ENCODE measurements around the gene MOGAT2.

The MOGAT2 gene

GRCh38 chr11:75717608-75718418 is at the start of gene MOGAT2:
TSS of gene MOGAT2 (plus strand) at chr11:75717838. CDS start at chr11:75717889, 51 bp downstream.
- ATAC-seq, result no peak
- TF ChIP-seq ESRRG (CRISPR knock-in tag; IDR thresholded peaks at IDR 0.05) (no peak), TCF4 (CRISPR knock-in tag; IDR thresholded peaks at IDR 0.05; ENCODE audit: borderline replicate concordance) (no peak), POU6F1 (CRISPR knock-in tag; IDR thresholded peaks at IDR 0.05; ENCODE audit: borderline replicate concordance, low read depth) (no peak), OSR1 (CRISPR knock-in tag; IDR thresholded peaks at IDR 0.05) (no peak), CREB5 (CRISPR knock-in tag; IDR thresholded peaks at IDR 0.05; ENCODE audit: low read depth) (no peak), ZNF8 (CRISPR knock-in tag; IDR thresholded peaks at IDR 0.05) (no peak), ZNF70 (CRISPR knock-in tag; IDR thresholded peaks at IDR 0.05) (no peak), GLIS3 (CRISPR knock-in tag; IDR thresholded peaks at IDR 0.05) (no peak), ZC3H10 (CRISPR knock-in tag; IDR thresholded peaks at IDR 0.05) (no peak), CSDC2 (CRISPR knock-in tag; IDR thresholded peaks at IDR 0.05) (no peak), ZFP3 (CRISPR knock-in tag; IDR thresholded peaks at IDR 0.05) (no peak), RARB (CRISPR knock-in tag; IDR thresholded peaks at IDR 0.05) (no peak), TSHZ2 (CRISPR knock-in tag; IDR thresholded peaks at IDR 0.05) (no peak), CSRNP3 (CRISPR knock-in tag; IDR thresholded peaks at IDR 0.05) (no peak)

GRCh38 chr11:75668451-75669297 is 49.0 kb upstream of the MOGAT2 start, which contains the start of gene MAP6:
TSS of gene MAP6 (minus strand) at chr11:75669038. CDS start at chr11:75668369, 669 bp downstream.
- peak; percentile 68 for ATAC-seq
- TF ChIP-seq CSRNP3 (CRISPR knock-in tag; IDR thresholded peaks at IDR 0.05), result no peak

DNA sequence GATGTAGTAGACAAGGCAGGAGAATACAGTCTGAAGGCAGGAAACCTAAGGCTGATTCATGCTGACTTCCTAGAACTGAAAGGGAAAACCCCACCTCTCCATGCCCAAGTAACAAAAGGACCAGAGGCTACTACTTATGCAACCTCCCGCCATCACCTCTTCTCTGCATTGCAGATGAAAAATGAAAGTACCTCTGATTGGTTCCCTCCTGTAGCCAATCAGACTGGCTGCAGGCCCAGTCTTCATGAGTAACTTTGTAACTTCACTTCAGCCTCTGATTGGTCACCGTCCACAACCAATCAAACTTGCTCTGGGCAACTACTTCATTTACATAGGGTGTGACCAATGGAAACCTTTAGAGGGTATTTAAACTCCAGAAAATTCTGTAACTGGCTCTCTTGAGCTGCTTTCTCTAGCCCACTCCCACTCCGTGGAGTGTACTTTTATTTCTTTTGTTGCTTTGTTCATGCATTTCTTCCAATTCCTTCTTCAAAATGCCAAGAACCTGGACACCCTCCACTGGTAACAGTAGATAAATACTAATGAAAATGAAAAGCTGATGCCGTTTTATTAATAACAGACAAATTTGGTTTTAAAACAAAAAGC is 43.6 kb upstream of the MOGAT2 start:
- ATAC-seq, result peak; percentile 53
- TF ChIP-seq ZNF565 (CRISPR knock-in tag; conservative IDR thresholded peaks at IDR 0.05; ENCODE audit: low read depth), result no peak
- no peak for TF ChIP-seq PPARA (CRISPR knock-in tag; IDR thresholded peaks at IDR 0.05; ENCODE audit: borderline replicate concordance)
- no peak for TF ChIP-seq TOX (CRISPR knock-in tag; IDR thresholded peaks at IDR 0.05; ENCODE audit: borderline replicate concordance)
- TF ChIP-seq GLIS3 (CRISPR knock-in tag; IDR thresholded peaks at IDR 0.05), result no peak
- no peak for TF ChIP-seq ISL1 (CRISPR knock-in tag; IDR thresholded peaks at IDR 0.05)
- TF ChIP-seq ZC3H10 (CRISPR knock-in tag; IDR thresholded peaks at IDR 0.05), result no peak
- TF ChIP-seq BACH2 (CRISPR knock-in tag; IDR thresholded peaks at IDR 0.05; ENCODE audit: borderline replicate concordance), result no peak
- TF ChIP-seq ZNF70 (CRISPR knock-in tag; IDR thresholded peaks at IDR 0.05), result no peak
- no peak for TF ChIP-seq TCF4 (CRISPR knock-in tag; IDR thresholded peaks at IDR 0.05; ENCODE audit: borderline replicate concordance)
- TF ChIP-seq CREB5 (CRISPR knock-in tag; IDR thresholded peaks at IDR 0.05; ENCODE audit: low read depth), result no peak
- no peak for TF ChIP-seq PATZ1 (CRISPR knock-in tag; IDR thresholded peaks at IDR 0.05; ENCODE audit: borderline replicate concordance)
- no peak for TF ChIP-seq ARNTL (CRISPR knock-in tag; IDR thresholded peaks at IDR 0.05; ENCODE audit: borderline replicate concordance, low read depth)
- TF ChIP-seq OSR1 (CRISPR knock-in tag; IDR thresholded peaks at IDR 0.05), result no peak
- TF ChIP-seq ZNF8 (CRISPR knock-in tag; IDR thresholded peaks at IDR 0.05), result no peak
- no peak for TF ChIP-seq CSDC2 (CRISPR knock-in tag; IDR thresholded peaks at IDR 0.05)

Data from SK-N-SH treated with all-trans-retinoic acid at 6 μM for 48 hours (cell line).